Natural killer cell (primary cell): ENCODE data around the gene NRXN3. TPM values are rescaled to one million over a fixed set of nuclear protein-coding genes. Genes with fewer than 3 reads are reported as not detected.

Experiments
- ATAC-seq, 3 donors: fragments of 150-1000 bp in 2 of 3; fragments of 200-7000 bp in 1 of 3; cut with Tn5 transposase; 1 replicate in 1 of 3; 2 replicates in 2 of 3; pipeline ENCODE4 v1.10.0; 2021; ENCODE audit warnings: mild to moderate bottlenecking in 2 of 3, moderate library complexity in 2 of 3
- DNase-seq, 2 donors: peaks; one replicate each; pipeline versions ENCODE4 v3.0.0 to v3.0.0-alpha.2; 2013 to 2021; ENCODE audit warnings: mixed read lengths in 1 of 2
- H3K27ac ChIP-seq: one replicate; pipeline ENCODE4 v1.5.1; 2013; ENCODE audit warnings: mild to moderate bottlenecking, low read length
- H3K27me3 ChIP-seq: one replicate; pipeline ENCODE4 v1.6.1; 2013; ENCODE audit warnings: low read length; ENCODE audit not compliant: control insufficient read depth, insufficient read depth
- H3K36me3 ChIP-seq: one replicate; pipeline ENCODE4 v1.6.1; 2013; ENCODE audit warnings: low read length; ENCODE audit not compliant: control insufficient read depth, insufficient read depth
- H3K4me1 ChIP-seq: one replicate; pipeline ENCODE4 v1.6.1; 2013; ENCODE audit warnings: low read length; ENCODE audit not compliant: control insufficient read depth, insufficient read depth
- H3K4me3 ChIP-seq: one replicate; pipeline ENCODE4 v1.5.1; 2013; ENCODE audit warnings: low read length
- H3K9me3 ChIP-seq: one replicate; pipeline ENCODE4 v1.6.1; 2013; ENCODE audit warnings: low read length; ENCODE audit not compliant: control insufficient read depth, insufficient read depth
- H3K27ac Mint-ChIP-seq, 2 donors: one replicate each; pipeline ENCODE4 v1.8.0; 2022; ENCODE audit warnings: mild to moderate bottlenecking in 2 of 2, mixed read lengths in 2 of 2, moderate library complexity in 1 of 2
- H3K27me3 Mint-ChIP-seq, 2 donors: one replicate each; pipeline ENCODE4 v1.8.0; 2022; ENCODE audit warnings: low read depth in 2 of 2, mixed read lengths in 2 of 2
- H3K36me3 Mint-ChIP-seq: one replicate; pipeline ENCODE4 v1.8.0; 2022; ENCODE audit warnings: mixed read lengths
- H3K4me1 Mint-ChIP-seq, 2 donors: one replicate each; pipeline ENCODE4 v1.8.0; 2022; ENCODE audit warnings: mixed read lengths in 2 of 2
- H3K4me3 Mint-ChIP-seq: one replicate; pipeline ENCODE4 v1.8.0; 2022; ENCODE audit warnings: mild to moderate bottlenecking, moderate library complexity, mixed read lengths
- H3K9me3 Mint-ChIP-seq, 2 donors: one replicate each; pipeline ENCODE4 v1.8.0; 2022; ENCODE audit warnings: mixed read lengths in 2 of 2
- CTCF ChIP-seq: fragments of 200-600 bp; IDR thresholded peaks from one replicate; pipeline ENCODE4 v1.8.0; 2022; ENCODE audit warnings: antibody characterized with exemption
- WGBS: methylation state at CpG from one replicate; pipeline ENCODE4 v1.1.7; 2013; ENCODE audit warnings: missing lambda C conversion rate; ENCODE audit not compliant: insufficient coverage; 5-methylcytosine and 5-hydroxymethylcytosine counted together
- intact Hi-C: fragments of 100-400 bp; cut with micrococcal nuclease; formaldehyde crosslinking; loops from one replicate; pipeline ENCODE4 v1.14.2; 2022
- total RNA-seq, 4 donors: library from RNA; stranded (reverse); fragments of 120-200 nt in 1 of 4; gene quantifications; one replicate each; pipeline versions ENCODE4 v1.2.3 to v1.2.4, GENCODE V29; 2013 to 2022

NRXN3 gene
- total RNA-seq, 3 donors from 2014 or later (not counting 1 experiment from before 2014, with no cell fraction given): not detected

GRCh38 chr14:79009286-79009685 is 839.1 kb downstream of the NRXN3 start:
- no peak for ATAC-seq
- H3K4me3 Mint-ChIP-seq: no peak overlapping the region
- no peaks in the 10 kb centered on the region for H3K4me1 Mint-ChIP-seq
- no peaks in the 10 kb centered on the region for H3K36me3 Mint-ChIP-seq
- H3K27ac Mint-ChIP-seq: no peak overlapping the region
- intact Hi-C loops: no loop called here
- H3K4me3 ChIP-seq: no peak overlapping the region
- H3K9me3 ChIP-seq: no peaks in the 10 kb centered on the region
- no peaks in the 10 kb centered on the region for H3K9me3 Mint-ChIP-seq
- H3K27me3 ChIP-seq: no peaks in the 10 kb centered on the region
- WGBS: 71% methylated on average over 2 of the region's 2 CpGs
- H3K27me3 Mint-ChIP-seq: no peaks in the 10 kb centered on the region
- H3K27ac ChIP-seq: no peak overlapping the region
- TF ChIP-seq CTCF: no peak
- no peaks in the 10 kb centered on the region for H3K4me1 ChIP-seq
- H3K36me3 ChIP-seq: no peaks in the 10 kb centered on the region
- no peak for DNase-seq

DNA sequence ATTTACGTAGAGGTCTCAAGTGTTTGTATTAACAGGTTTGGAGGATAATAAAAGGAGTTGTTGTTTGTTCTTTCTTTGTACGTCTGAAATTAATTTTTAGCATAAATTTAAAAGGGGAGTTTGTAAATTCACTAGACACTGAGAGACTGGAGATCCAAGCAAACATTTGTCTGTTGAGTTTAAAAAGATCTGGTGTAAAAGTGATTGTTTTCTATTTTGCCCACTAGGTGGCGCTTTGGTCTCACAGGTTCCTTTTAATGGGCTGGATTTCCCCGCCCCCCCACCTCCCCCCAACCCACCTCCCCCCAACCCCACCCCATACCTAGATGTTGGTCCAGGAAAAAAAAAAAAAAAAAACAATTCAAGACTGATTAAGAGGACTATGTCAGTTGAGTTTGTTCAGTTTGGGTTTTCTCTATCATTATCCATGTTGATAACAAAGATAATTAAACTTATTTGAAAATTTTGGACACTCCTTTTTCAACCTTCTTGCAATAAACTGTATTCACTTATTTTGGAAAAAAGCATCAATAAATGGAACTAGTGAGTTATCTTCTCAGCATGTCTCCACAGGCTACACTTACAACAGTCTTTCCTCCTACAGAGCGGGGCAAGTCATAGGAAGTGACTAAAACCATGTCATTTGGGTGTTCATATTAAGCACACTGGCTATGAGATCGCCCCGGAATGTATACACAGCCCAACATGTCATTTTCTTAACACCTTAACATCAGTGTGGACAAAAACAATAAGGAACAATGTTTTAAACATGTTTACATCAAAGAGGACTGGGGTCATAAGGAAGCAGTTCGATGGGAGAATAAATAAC is 841.1 kb downstream of the NRXN3 start:
- TF ChIP-seq CTCF: peak; percentile 19
- intact Hi-C loops: no loop called here
- DNase-seq (peak in 1 of 2 donors; percentile 27), ATAC-seq (no peak)
- no peaks in the 10 kb centered on the region for H3K9me3 Mint-ChIP-seq
- no peak overlapping the region for H3K27ac ChIP-seq
- H3K27ac Mint-ChIP-seq: no peak overlapping the region
- H3K27me3 Mint-ChIP-seq: no peaks in the 10 kb centered on the region
- H3K4me3 ChIP-seq: no peak overlapping the region
- WGBS: 75% methylated on average over 6 of the region's 8 CpGs
- H3K4me3 Mint-ChIP-seq: no peak overlapping the region
- no peaks in the 10 kb centered on the region for H3K9me3 ChIP-seq
- no peaks in the 10 kb centered on the region for H3K36me3 ChIP-seq
- H3K27me3 ChIP-seq: no peaks in the 10 kb centered on the region
- no peaks in the 10 kb centered on the region for H3K36me3 Mint-ChIP-seq
- H3K4me1 Mint-ChIP-seq: no peaks in the 10 kb centered on the region
- H3K4me1 ChIP-seq: no peaks in the 10 kb centered on the region

DNA sequence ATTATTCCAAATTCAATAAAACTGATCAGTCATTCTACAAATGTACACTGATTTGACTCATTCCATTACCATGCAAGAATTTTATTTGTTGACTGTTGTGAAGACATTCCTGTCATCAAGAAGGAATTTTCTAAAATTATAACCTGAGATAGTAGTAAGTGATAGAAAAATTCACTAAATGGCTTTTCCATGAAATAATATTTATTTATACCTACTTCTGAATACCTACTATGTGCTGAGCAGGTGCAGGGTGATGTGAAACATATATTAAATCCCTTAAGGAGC is 841.7 kb downstream of the NRXN3 start:
- intact Hi-C loops: no loop called here
- H3K4me1 ChIP-seq: no peaks in the 10 kb centered on the region
- Mint-ChIP-seq H3K9me3 (no peaks in the 10 kb centered on the region), H3K36me3 (no peaks in the 10 kb centered on the region), H3K27me3 (no peaks in the 10 kb centered on the region), H3K27ac (no peak overlapping the region), H3K4me1 (no peaks in the 10 kb centered on the region), H3K4me3 (no peak overlapping the region)
- H3K27ac ChIP-seq: no peak overlapping the region
- no peaks in the 10 kb centered on the region for H3K36me3 ChIP-seq
- no peak for TF ChIP-seq CTCF
- no peaks in the 10 kb centered on the region for H3K9me3 ChIP-seq
- DNase-seq (no peak), ATAC-seq (no peak)
- H3K27me3 ChIP-seq: no peaks in the 10 kb centered on the region
- H3K4me3 ChIP-seq: no peak overlapping the region
